T47D (cell line): Measurements from ENCODE around the gene IKZF3.
"Not testable (repeated sequence)": the region's sequence is repeated elsewhere in the genome, so short reads cannot be mapped to it uniquely, and the experiment has no call there.

ENCODE experiments used
- DNase-seq, 2 experiments: peaks; one replicate each; pipeline versions ENCODE4 v3.0.0 to v3.0.0-alpha.2; 2011 to 2012; ENCODE audit warnings: low read depth in 1 of 2, low spot score in 1 of 2
- JUND ChIP-seq: IDR thresholded peaks from 2 replicates; pipeline ENCODE4 v1.6.1; 2012; ENCODE audit warnings: low read depth
- in situ Hi-C: cut with HindIII; loops from 2 replicates; pipeline ENCODE4 v1.10.0; 2016; ENCODE audit warnings: low sequenced_read_pairs, low pct_unique_long_range_greater_than_20kb

IKZF3 gene

DNA sequence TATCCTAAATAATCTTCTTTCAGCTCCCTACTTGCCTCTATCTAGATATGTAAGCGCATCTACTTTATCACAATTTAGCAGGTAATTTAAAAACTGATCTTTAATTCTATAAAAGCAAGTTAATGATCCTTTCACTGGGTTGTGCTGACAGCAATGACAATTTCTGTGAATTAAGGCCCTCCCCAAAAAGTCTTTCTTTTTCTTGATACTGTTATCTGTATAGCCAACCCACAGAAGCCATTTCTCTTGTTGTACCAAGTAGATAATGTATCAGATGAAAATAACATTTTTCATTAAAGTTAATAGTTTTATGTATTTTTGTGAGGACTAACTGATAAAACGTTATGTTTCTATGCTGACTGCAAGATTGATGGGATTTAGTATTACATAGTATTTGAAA is 7.7 kb upstream of the IKZF3 start:
- DNase-seq = no peak
- TF ChIP-seq JUND = no peak
- in situ Hi-C loops = no loop called here

- DNase-seq = no peak
- in situ Hi-C loops = no loop called here
- no peak for TF ChIP-seq JUND
These were observed 6.7 kb upstream of the IKZF3 start for GRCh38 chr17:39870776-39871175.

DNA sequence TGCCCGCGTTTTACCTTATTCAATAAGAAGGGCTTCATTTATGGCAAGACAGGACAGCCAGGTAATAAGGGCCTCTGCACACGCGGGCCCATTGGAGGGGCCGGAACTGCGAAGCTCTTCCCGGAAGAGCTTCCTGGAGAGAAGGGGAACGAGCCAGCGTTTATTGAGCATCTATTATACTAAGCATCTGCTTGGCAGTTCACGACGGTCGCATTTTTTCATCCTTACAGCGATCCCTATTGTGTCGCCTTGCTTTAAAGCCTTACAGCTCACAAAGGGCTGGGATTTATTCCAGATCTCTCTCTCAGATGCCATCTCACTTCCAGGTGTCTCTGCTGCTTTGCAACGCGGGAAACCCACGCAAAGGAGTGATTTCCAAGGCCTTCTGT is 4.4 kb upstream of the IKZF3 start:
- in situ Hi-C loops = no loop called here
- no peak for TF ChIP-seq JUND
- DNase-seq = no peak

- DNase-seq = no peak
- in situ Hi-C loops = no loop called here
- TF ChIP-seq JUND = no peak
These were observed 3.9 kb upstream of the IKZF3 start, which contains the start of gene ZPBP2 for GRCh38 chr17:39867880-39868553. Gene ZPBP2 (plus strand): TSS chr17:39868202. CDS start chr17:39868355, 153 bp downstream.

GRCh38 chr17:39867084-39867879 is 3.2 kb upstream of the IKZF3 start:
- no peak for DNase-seq
- TF ChIP-seq JUND = no peak
- in situ Hi-C loops = no loop called here

DNA sequence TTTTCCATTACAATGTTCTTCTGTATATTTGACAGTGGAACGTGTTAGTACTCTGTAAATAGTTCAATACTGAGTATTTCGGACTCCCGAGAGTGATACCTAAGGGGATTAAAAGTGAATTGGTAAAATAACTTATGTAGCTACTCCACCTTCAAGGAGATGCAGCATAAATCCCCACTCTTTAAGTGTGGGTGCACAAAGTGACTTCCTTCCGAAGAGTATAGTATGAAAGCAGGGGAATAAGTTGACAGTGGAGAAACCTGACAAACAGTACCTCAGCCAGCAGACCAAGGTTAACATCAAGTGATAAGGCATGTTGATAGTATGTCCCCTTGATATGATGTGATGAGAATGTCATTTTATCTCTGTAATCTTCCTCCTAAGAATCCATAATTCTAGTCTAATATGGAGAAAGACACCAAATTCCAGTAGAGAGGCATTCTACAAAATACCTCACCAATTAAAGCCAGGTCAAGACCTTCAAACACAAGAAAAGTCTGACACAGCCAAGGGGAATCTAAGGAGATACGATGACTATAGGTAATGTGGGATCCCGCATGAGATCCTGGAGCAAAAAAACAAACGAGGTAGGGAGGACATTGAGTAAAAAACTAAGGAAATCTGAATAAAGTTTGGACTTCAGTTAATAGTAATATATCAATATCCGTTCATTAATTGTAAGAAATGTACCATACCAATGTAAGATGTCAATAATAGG is 2.1 kb upstream of the IKZF3 start:
- DNase-seq = no peak
- in situ Hi-C loops = no loop called here
- no peak for TF ChIP-seq JUND

DNA sequence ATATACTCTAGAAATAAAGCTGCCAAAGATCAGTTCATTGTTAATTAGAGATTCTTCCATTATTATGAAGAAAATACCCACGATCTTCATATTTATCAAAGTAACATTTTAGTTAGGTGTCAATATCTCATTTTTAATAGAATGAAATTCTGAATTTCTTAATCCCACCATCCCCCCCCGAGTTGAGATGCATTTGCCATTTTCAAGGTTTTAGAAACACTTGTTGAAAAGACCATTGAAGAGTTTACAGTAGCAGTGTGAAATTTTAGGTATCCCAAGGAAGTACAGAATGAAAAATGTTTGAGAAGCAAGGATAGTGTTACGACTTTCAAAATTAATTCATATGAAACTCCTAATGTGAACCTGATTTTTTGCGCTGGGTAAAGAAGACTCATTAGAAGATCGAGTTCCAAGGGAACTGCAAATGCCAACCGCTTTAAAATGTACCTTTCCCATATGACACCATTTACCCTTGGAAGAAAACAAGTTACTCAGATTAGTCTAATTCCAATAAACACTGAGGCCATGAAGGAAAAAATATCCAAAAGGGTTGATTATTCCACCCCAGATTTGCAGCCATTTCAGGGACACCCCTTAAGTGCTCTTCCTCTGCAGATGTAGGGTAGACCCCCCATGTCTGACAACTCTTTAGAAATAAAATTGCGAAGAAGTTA is 731 bp downstream of the IKZF3 start:
- in situ Hi-C loops = no loop called here
- no peak for TF ChIP-seq JUND
- DNase-seq = no peak

GRCh38 chr17:39861235-39861634 is 2.9 kb downstream of the IKZF3 start:
- in situ Hi-C loops = no loop called here

DNA sequence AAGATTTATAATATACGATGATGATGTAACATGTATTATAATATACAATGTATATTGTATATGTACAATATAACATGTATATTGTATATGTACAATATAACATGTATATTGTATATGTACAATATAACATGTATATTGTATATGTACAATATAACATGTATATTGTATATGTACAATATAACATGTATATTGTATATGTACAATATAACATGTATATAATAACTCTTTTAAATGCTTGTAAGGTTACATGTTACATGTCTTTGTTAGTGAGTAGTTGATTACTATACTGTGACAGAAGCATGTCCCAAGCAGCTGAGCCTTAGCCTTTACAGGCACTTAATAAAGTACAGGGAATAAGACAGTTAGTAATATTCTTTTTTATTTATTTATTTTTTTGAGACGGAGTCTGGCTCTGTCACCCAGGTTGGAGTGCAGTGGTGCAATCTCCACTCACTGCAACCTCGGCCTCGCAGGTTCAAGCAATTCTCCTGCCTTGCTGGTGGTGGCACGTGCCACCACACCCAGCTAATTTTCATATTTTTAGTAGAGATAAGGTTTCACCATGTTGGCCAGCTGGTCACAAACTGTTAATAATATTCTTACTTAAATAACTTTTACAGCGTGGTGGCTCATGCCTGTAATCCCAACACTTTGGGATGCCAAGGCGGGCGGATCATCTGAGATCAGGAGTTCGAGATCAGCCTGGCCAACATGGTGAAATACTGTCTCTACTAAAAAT is 8.0 kb downstream of the IKZF3 start:
- in situ Hi-C loops, DNase-seq: not testable (repeated sequence)

More at GRCh38 chr17:39861235-39861634, 2.9 kb downstream of the IKZF3 start:
- no peak for DNase-seq
- no peak for TF ChIP-seq JUND

- in situ Hi-C loops = no loop called here
- no peak for DNase-seq
- no peak for TF ChIP-seq JUND
These were observed 9.2 kb downstream of the IKZF3 start for GRCh38 chr17:39854909-39855308.

GRCh38 chr17:39852239-39852638 is 11.9 kb downstream of the IKZF3 start:
- TF ChIP-seq JUND = no peak
- in situ Hi-C loops = no loop called here
- no peak for DNase-seq

DNA sequence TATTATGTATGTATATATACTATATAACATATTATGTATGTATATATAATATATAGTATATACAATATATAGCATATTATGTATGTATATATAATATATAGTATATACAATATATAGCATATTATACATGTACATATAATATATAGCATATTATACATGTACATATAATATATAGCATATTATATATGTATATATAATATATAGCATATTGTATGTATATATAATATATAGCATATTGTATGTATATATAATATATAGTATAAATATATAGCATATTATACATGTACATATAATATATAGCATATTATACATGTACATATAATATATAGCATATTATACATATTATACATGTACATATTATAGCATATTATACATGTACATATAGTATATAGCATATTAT is 13.9 kb downstream of the IKZF3 start:
- in situ Hi-C loops, DNase-seq: not testable (repeated sequence)
